PC-9 (cell line): ENCODE data around the gene HSF4. TPM values are rescaled to one million over a fixed set of nuclear protein-coding genes. Genes with fewer than 3 reads are reported as not detected.

Source experiments
- BruUV-seq: library from RNA; stranded (reverse); fragments of 400-500 nt; replicated peaks from 2 replicates; lab custom pipeline; 2021; lab: Mats Ljungman, UMichigan
- CTCF ChIA-PET: fragments of 300-600 bp; sonication (Branson Sonifier 250); formaldehyde crosslinking; loops from one replicate; lab custom pipeline; 2022; ENCODE audit warnings: antibody characterized with exemption; lab: Charles Lee
- POLR2A ChIA-PET: fragments of 300-600 bp; sonication (Branson Sonifier 250); formaldehyde crosslinking; loops from one replicate; lab custom pipeline; 2022; ENCODE audit warnings: antibody characterized with exemption; ENCODE audit not compliant: unreplicated experiment; lab: Charles Lee
- DNase-seq, 2 experiments: peaks; one replicate each; pipeline versions ENCODE4 v3.0.0 to v3.0.0-alpha.2; 2015 to 2022; ENCODE audit warnings: mixed read lengths in 1 of 2
- H2AFZ ChIP-seq: fragments of 200-600 bp; sonication (generic); 2 replicates; pipeline ENCODE4 v1.8.1; 2017; ENCODE audit warnings: antibody characterized with exemption
- H3F3A ChIP-seq: fragments of 200-600 bp; sonication (generic); 2 replicates; pipeline ENCODE4 v1.8.1; 2017; ENCODE audit warnings: antibody characterized with exemption, mild to moderate bottlenecking, low read depth; ENCODE audit not compliant: insufficient read depth
- H3K27ac ChIP-seq: fragments of 200-600 bp; sonication (generic); 2 replicates; pipeline ENCODE4 v1.6.1; 2016; ENCODE audit warnings: mixed run types
- H3K27me3 ChIP-seq: fragments of 200-600 bp; sonication (generic); 2 replicates; pipeline ENCODE4 v1.6.1; 2016; ENCODE audit warnings: low read depth, mixed run types; ENCODE audit not compliant: insufficient read depth
- H3K36me3 ChIP-seq: fragments of 200-600 bp; sonication (generic); 2 replicates; pipeline ENCODE4 v1.6.1; 2016; ENCODE audit warnings: low read depth, mixed run types
- H3K4me1 ChIP-seq: fragments of 200-600 bp; sonication (generic); replicated peaks from 2 replicates; pipeline ENCODE4 v1.6.1; 2016; ENCODE audit warnings: mixed run types; ENCODE audit not compliant: insufficient read depth
- H3K4me2 ChIP-seq: fragments of 200-600 bp; sonication (generic); 2 replicates; pipeline ENCODE4 v1.6.1; 2017; ENCODE audit warnings: mixed run types
- H3K4me3 ChIP-seq: fragments of 200-600 bp; sonication (generic); 2 replicates; pipeline ENCODE4 v1.6.1; 2016; ENCODE audit warnings: mixed run types
- H3K79me2 ChIP-seq: fragments of 200-600 bp; sonication (generic); 2 replicates; pipeline ENCODE4 v1.6.1; 2017; ENCODE audit warnings: low read depth, mixed run types
- H3K9me2 ChIP-seq: fragments of 200-600 bp; sonication (generic); 2 replicates; pipeline ENCODE4 v1.8.1; 2017; ENCODE audit warnings: mild to moderate bottlenecking; ENCODE audit not compliant: insufficient read depth
- H3K9me3 ChIP-seq: fragments of 200-600 bp; sonication (generic); 2 replicates; pipeline ENCODE4 v1.8.1; 2016; ENCODE audit warnings: low read depth; ENCODE audit not compliant: insufficient read depth
- H4K20me1 ChIP-seq: fragments of 200-600 bp; sonication (generic); 2 replicates; pipeline ENCODE4 v1.8.1; 2017; ENCODE audit not compliant: insufficient read depth
- CTCF ChIP-seq: fragments of 200-600 bp; sonication (generic); conservative IDR thresholded peaks from 2 replicates; pipeline ENCODE4 v1.6.1; 2017; ENCODE audit warnings: mixed run types, antibody characterized with exemption, mild to moderate bottlenecking, moderate library complexity
- EZH2 ChIP-seq: fragments of 200-600 bp; sonication (generic); IDR thresholded peaks from 2 replicates; pipeline ENCODE4 v1.8.0; 2017; ENCODE audit warnings: antibody characterized with exemption, low read depth
- intact Hi-C: fragments of 100-400 bp; cut with micrococcal nuclease; formaldehyde crosslinking; loops from one replicate; pipeline ENCODE4 v1.10.0; 2022; ENCODE audit not compliant: unreplicated experiment
- microRNA-seq: library from miRNA; unstranded; fragments of <30 nt; microRNA quantifications from one replicate; pipeline ENCODE4 v1.2.0, GENCODE V29; 2021; ENCODE audit warnings: borderline number of aligned reads, borderline replicate concordance
- total RNA-seq: library from RNA; stranded (reverse); gene quantifications from 2 replicates; pipeline ENCODE4 v1.2.3, GENCODE V29; 2021

Gene HSF4
- total RNA-seq, 1 experiment from 2014 or later: 100 TPM

- no peaks in the 10 kb centered on the region for H3K36me3 ChIP-seq
- no peak for DNase-seq
- TF ChIP-seq CTCF (no peak), EZH2 (no peak)
- H3K9me3 ChIP-seq: no peaks in the 10 kb centered on the region
- peaks cover 33% of the 10 kb centered on the region for H3K4me1 ChIP-seq
- intact Hi-C loops: no loop called here
- no peak overlapping the region for H3K4me3 ChIP-seq
- H3K27ac ChIP-seq: no peak overlapping the region
- ChIA-PET POLR2A (no interaction called here), CTCF (interaction anchor here (0.6 kb wide), 1 partner anchor 31 kb away, joined by 4 read pairs; the partner anchor contains the start of gene FHOD1)
- no peaks in the 10 kb centered on the region for H3K9me2 ChIP-seq
- no peak overlapping the region for H2AFZ ChIP-seq
- H3K4me2 ChIP-seq: no peak overlapping the region
- BruUV-seq: no TSS peak
- peaks cover 29% of the 10 kb centered on the region for H3F3A ChIP-seq
- no peaks in the 10 kb centered on the region for H4K20me1 ChIP-seq
- H3K79me2 ChIP-seq: no peaks in the 10 kb centered on the region
- H3K27me3 ChIP-seq: no peaks in the 10 kb centered on the region
Measured at GRCh38 chr16:67216612-67217490, 52.3 kb downstream of the HSF4 start.

Small RNA genes lying within 50 kb of the gene (microRNA-seq; reads per million reads assigned to microRNA genes)
- 65.3 reads per million, percentile 46 among the genes with 10 or more reads in this experiment for gene MIR328

Other genes with a start within 250 kb of the HSF4 start
- gene CDH16, start 245.9 kb upstream of the HSF4 start, total RNA-seq: not detected in 2 replicates
- 0.24 TPM in 1 of 2 replicates, not detected in the other for gene RRAD, start 239.2 kb upstream of the HSF4 start, total RNA-seq
- 81.7 and 87.1 TPM in 2 replicates for gene CIAO2B, start 230.3 kb upstream of the HSF4 start, total RNA-seq
- gene CES2, start 229.2 kb upstream of the HSF4 start, total RNA-seq: 32.8 and 35.1 TPM in 2 replicates
- 9.1 and 10.1 TPM in 2 replicates for gene CES3, start 203.5 kb upstream of the HSF4 start, total RNA-seq
- 2.5 and 3.1 TPM in 2 replicates for gene CES4A, start 176.2 kb upstream of the HSF4 start, total RNA-seq
- 58.7 and 63.3 TPM in 2 replicates for gene CBFB, start 135.6 kb upstream of the HSF4 start, total RNA-seq
- gene PHAF1, start 54.8 kb upstream of the HSF4 start, total RNA-seq: 19.5 and 21.1 TPM in 2 replicates
- gene B3GNT9, start 13.7 kb upstream of the HSF4 start, total RNA-seq: 4.0 and 4.2 TPM in 2 replicates
- gene TRADD, start 4.8 kb upstream of the HSF4 start, total RNA-seq: 38.0 and 50.3 TPM in 2 replicates
- 53.2 and 54.4 TPM in 2 replicates for gene FBXL8, start 4.8 kb upstream of the HSF4 start, total RNA-seq
- gene NOL3, start 5.8 kb downstream of the HSF4 start, total RNA-seq: 68.0 and 76.8 TPM in 2 replicates
- 21.7 and 24.6 TPM in 2 replicates for gene MATCAP1, start 19.2 kb downstream of the HSF4 start, total RNA-seq
- 0.35 TPM in 1 of 2 replicates, not detected in the other for gene EXOC3L1, start 25.4 kb downstream of the HSF4 start, total RNA-seq
- 78.4 and 82.5 TPM in 2 replicates for gene E2F4, start 27.4 kb downstream of the HSF4 start, total RNA-seq
- 32.4 and 51.1 TPM in 2 replicates for gene ELMO3, start 34.4 kb downstream of the HSF4 start, total RNA-seq
- 39.5 and 42.0 TPM in 2 replicates for gene TMEM208, start 62.4 kb downstream of the HSF4 start, total RNA-seq
- gene FHOD1, start 82.7 kb downstream of the HSF4 start, total RNA-seq: 58.2 and 60.0 TPM in 2 replicates
- 5.2 and 6.9 TPM in 2 replicates for gene SLC9A5, start 84.2 kb downstream of the HSF4 start, total RNA-seq
- gene PLEKHG4, start 114.8 kb downstream of the HSF4 start, total RNA-seq: 14.0 and 17.3 TPM in 2 replicates
- gene KCTD19, start 162.0 kb downstream of the HSF4 start, total RNA-seq: 0.35 TPM in 1 of 2 replicates, not detected in the other
- not detected in 2 replicates for gene LRRC36, start 162.1 kb downstream of the HSF4 start, total RNA-seq
- gene TPPP3, start 228.8 kb downstream of the HSF4 start, total RNA-seq: 3.1 and 4.5 TPM in 2 replicates